Measurements from ENCODE around the gene OCA2. TPM values are rescaled to one million over a fixed set of nuclear protein-coding genes. Genes with fewer than 3 reads are reported as not detected.
"Not testable (repeated sequence)": the region's sequence is repeated elsewhere in the genome, so short reads cannot be mapped to it uniquely, and the experiment has no call there.

Gene OCA2
- polyA plus RNA-seq (2013, experiment 1 of 2; ENCODE audit: insufficient read length): 0.12 TPM
- polyA plus RNA-seq (2013, experiment 2 of 2; ENCODE audit: insufficient read length): 0.09 TPM

GRCh38 chr15:28098766-28099554, at the start of gene OCA2:
TSS of gene OCA2 (minus strand) at chr15:28099315. CDS start at chr15:28081874, 17,441 bp downstream.
- DNase-seq: peak; percentile 61

DNA sequence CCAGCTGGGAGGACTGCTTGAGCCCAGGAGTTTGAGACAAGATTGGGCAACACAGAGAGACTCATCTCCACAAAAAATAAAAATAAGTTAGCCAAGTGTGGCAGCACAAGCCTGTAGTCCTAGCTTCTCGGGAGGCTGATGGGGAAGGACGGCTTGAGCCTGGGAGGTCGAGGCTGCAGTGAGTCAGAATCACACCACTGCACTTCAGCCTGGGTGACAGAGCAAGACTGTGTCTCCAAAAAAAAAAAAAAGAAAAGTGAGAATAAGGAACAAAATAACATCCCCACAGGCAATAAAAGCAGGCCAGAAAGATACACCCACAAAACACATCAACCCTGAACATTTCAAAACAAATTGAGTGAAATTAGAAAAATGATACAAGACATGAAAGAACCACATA, 48.7 kb upstream of the OCA2 start:
- no peak for DNase-seq

GRCh38 chr15:28145419-28145818, 46.3 kb upstream of the OCA2 start:
- not testable (repeated sequence) for DNase-seq

DNA sequence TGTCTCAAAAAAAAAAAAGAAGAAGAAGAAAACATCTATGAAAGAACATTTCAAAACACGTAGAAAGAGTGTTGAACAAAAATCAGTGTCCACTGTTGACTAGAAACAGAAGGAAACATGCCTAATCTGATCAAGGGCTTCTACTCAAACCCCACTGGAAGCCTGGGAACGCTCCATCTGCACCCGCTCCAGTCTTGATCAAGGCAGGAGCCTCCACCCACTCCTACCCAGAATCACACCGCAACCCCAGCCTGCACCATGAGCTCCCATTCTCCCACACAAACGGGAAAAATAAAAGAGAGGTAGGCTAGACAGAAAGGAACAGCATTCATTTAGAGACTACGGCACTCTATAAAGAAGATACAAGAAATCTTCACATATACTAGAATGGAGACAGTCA, 40.9 kb upstream of the OCA2 start:
- DNase-seq: no peak

DNA sequence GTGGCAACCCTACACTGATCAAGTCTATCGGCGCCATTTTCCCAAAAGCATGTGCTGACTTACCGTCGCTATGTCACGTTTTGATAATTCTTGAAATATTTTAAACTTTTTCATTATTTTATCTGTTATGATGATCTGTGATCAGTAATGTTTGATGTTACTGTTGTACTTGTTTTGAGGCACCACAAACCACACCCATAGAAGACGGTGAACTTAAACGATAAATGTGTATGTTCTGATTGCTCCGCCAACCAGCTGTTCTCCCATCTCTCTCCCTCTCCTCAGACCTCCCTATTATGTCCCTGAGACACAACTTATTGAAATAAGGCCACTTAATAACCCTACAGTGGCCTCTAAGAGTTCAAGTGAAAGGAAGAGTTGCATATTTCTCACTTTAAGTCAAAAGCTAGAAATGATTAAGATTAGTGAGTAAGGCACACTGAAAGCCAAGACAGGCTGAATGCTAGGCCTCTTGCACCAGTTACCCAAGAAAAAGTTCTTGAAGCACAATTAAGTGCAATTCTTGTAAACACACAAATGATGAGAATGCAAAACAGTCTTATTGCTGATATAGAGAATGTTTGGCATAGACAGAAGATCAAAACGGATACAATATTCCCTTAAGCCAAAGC, 38.4 kb upstream of the OCA2 start:
- DNase-seq: not testable (repeated sequence)

GRCh38 chr15:28136236-28136904, 37.3 kb upstream of the OCA2 start:
- not testable (repeated sequence) for DNase-seq

DNA sequence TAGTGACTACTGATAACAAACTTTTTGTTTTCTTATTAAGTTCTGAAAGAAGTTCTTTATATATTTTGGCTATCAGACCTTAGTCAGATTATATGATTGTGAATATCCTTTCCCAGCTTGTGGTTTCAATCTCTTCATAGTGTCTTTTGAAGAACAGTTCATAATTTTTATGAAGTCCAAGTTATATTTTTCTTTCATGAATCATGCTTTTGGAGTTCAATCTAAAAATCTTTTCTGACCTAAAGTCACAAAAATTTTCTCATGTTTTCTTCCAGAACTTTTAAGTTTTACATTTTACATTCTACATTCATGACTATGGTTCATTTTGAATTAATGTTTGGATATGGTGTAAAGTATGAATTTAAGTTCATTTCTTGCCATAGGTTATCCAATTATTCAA, 34.2 kb upstream of the OCA2 start:
- peak; percentile 57 for DNase-seq

DNA sequence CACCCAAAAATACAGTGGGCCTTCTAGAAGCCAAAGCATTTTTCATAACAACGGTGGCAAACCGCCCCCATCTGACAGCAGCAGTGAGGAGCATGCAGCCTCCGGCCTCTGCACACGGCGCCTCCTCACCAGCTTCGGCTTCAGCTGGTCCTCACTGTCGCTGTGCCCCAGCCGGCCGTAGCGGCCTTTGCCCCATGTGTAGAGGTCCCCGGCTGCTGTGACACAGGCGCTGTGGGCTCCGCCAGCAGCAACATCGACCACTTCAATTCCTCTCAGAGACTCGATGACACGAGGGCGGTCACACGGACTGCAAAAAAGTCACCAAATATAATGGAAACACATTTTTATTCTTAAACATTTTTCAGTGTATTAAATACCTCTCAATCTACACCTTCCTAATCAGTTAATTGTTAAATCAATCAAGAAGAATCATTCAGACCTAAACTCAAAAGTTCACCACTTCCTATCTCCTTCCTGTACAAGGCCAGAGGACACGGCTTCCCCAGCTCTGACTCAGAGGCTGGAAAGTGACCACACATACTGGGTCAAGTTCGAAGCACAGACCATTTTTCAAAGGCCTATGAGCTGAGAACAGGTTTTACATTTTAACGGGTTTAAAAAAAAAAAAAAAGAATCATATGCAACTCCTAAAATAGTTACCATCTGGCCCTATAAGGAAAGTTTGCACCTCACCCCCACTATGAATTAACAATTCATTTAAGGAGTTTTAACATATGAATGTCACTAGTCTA, 33.6 kb upstream of the OCA2 start:
- peak; percentile 44 for DNase-seq

GRCh38 chr15:28131946-28132345, 32.8 kb upstream of the OCA2 start:
- DNase-seq: no peak

GRCh38 chr15:28131400-28131799, 32.3 kb upstream of the OCA2 start:
- DNase-seq: no peak

- DNase-seq: no peak
Observed at GRCh38 chr15:28130651-28131050, 31.5 kb upstream of the OCA2 start.

DNA sequence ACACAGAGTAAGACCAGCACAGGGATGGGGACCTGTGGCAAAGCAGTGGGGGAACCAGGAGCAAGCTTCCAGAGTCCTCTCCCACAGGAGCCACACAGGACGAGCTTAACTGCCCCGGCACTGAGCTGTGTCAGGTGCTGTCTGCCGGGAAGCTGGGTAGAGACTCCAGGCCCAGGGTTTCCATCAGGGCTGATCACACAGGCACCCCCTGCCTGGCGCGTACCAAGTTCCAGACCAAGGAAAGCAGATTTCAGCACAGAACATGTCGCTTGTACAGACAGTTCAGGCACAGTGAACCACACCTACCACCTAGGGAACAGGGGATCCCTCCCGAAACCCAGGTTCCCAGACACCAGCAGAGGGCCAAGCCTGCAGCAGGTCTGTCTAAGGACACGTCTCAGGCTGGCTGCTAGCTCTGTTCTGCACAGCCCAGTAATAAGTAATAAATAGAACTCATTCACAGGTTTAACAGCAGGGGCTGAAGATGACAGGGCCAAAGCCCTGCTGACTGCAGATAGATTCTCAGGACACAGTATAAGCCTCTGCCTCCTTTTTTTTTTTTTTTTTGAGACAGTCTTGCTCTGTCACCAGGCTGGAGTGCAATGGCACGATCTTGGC, 30.2 kb upstream of the OCA2 start:
- DNase-seq: no peak

GRCh38 chr15:28128031-28128430, 28.9 kb upstream of the OCA2 start:
- no peak for DNase-seq

GRCh38 chr15:28127036-28127435, 27.9 kb upstream of the OCA2 start:
- no peak for DNase-seq

DNA sequence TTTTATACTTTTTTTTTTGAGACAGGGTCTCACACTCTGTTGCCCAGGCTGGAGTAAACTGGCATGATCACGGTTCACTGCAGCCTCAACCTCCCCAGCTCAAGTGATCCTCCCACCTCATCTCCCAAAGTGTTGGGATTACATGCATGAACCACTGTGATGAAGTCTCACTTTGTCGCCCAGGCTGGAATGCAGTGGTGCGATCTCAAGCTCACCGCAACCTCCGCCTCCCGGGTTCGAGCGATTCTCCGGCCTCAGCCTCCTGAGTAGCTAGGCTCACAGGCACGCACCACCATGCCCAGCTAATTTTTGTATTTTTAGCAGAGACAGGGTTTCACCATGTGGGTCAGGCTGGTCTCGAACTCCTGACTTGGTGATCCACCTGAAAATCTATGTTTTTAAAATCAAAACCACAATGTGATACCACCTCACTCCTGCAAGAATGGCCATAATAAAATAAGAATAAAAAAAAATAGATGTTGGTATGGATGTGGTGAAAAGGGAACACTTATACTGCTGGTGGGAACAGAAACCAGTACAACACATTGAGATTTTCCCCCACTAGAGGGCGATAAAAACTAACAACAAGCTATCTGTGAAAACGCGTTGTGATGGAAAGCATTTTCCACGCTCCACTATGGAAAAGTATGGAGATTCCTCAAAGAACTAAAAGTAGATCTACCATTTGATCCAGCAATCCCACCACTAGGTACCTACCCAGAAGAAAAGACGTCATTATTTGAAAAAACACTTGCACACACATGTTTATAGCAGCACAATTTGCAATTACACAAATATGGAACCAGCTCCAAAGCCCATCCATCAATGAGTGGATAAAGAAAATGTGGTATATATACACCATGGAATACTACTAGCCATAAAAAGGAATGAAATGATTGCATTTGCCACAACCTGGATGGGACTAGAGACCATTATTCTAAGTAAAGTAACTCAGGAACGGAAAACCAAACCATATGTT, 26.8 kb upstream of the OCA2 start:
- peak; percentile 60 for DNase-seq

- DNase-seq: no peak
Observed at GRCh38 chr15:28124841-28125240, 25.7 kb upstream of the OCA2 start.

- DNase-seq: peak; percentile 67
Observed at GRCh38 chr15:28123408-28124023, 24.4 kb upstream of the OCA2 start.

- DNase-seq: no peak
Observed at GRCh38 chr15:28122038-28122949, 23.2 kb upstream of the OCA2 start.

GRCh38 chr15:28121577-28121976, 22.5 kb upstream of the OCA2 start:
- DNase-seq: not testable (repeated sequence)

- no peak for DNase-seq
Observed at GRCh38 chr15:28120359-28120640, 21.2 kb upstream of the OCA2 start.

Data from fibroblast of skin of scalp (primary cell).